Stimulated activated CD4-positive, alpha-beta T cell treated with anti-CD3 and anti-CD28 coated beads, Interleukin-12 subunit alpha, Interleukin-12 subunit beta, amount 100 ng/mL, for 4 hours (primary cell): Measurements from ENCODE around the gene UPK3B.
"Not testable (repeated sequence)": the region's sequence is repeated elsewhere in the genome, so short reads cannot be mapped to it uniquely, and the experiment has no call there.

Experiments
- DNase-seq: peaks from one replicate; pipeline ENCODE4 v3.0.0-alpha.2; 2020

The UPK3B gene

GRCh38 chr7:76509931-76510877, at the start of gene UPK3B:
UPK3B (plus strand) TSS chr7:76510552; CDS start chr7:76510653, 101 bp downstream.
- DNase-seq, result no peak

DNA sequence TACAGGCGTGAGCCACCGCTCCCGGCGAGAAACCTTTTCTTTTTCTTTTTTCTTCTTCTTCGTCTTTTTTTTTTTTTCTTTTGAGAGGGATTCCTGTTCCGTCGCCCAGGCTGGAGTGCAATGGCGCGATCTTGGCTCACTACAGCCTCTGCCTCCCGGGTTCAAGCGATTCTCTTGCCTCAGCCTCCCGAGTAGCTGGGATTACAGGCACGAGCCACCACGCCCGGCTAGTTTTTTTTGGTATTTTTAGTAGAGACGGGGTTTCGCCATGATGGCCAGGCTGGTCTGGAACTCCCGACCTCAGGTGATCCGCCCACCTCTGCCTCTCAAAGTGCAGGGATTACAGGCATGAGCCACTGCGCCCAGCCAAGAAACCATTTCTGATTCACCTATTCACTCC, 49.6 kb upstream of the UPK3B start:
- DNase-seq, result not testable (repeated sequence)

DNA sequence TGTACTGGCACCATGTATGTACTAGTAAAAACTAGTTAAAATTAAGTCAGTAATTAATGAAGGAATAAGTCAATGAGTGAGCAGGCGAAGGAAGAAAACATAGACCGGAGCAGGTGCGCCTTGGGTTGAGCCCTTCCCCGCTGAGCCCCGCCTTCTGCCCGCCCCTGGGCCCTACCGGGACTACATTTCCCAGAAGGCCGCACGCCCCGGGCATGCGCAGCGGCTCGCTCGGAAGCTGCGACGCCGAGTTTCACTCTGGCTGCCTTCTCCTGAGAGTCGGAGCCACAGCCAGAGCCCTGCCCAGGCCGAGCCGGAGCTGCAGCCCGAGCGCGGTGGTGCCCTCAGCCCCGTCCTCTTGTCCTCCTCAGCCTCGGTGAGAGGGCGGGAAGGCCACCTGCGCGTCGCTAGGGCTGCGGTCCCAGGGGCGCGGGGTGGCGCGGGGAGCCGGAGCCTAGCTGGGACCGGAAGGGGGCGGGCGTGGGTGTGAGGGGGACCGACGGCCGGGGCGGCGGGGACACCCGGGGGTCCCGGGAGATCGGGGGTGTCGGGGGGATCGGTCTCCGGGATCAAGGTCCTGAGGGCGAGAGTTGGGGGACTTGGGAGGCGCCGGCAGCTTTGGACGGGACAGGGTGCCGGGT, 48.8 kb upstream of the UPK3B start, which contains the start of gene DTX2:
TSS of gene DTX2 (plus strand) at position 246 of the 638 bp plus-strand sequence. CDS start 18,801 bp downstream, outside the sequence.
- DNase-seq, result peak; percentile 28

DNA sequence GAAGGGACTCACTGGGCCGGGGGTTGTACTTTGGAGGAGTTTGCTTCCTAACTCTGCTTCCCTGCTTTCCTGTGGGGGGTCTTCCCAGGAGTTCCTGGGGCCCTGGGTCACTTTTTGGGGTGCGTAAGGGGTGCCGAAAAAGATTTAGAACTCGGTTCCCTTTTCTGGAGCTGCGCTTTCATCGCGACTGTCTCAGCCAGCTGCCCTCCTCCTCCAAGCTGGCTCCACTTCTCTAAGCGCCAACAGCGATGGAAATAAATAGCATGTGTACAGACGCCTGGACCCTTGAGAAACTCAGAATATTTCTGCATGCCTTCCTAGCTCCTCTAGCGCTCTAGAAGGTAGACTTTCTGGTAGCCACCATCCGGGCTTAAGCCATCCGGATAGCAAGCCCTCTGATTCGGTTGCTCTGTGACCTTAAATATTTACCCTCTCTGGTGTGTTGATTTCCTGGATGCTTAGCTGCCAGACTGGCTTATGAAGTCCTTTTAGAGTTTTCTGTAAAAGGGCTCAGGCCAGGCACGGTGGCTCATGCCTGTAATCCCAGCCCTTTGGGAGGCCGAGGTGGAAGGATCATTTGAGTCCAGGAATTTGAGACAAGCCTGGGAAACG, 48.0 kb upstream of the UPK3B start:
- DNase-seq, result not testable (repeated sequence)

DNA sequence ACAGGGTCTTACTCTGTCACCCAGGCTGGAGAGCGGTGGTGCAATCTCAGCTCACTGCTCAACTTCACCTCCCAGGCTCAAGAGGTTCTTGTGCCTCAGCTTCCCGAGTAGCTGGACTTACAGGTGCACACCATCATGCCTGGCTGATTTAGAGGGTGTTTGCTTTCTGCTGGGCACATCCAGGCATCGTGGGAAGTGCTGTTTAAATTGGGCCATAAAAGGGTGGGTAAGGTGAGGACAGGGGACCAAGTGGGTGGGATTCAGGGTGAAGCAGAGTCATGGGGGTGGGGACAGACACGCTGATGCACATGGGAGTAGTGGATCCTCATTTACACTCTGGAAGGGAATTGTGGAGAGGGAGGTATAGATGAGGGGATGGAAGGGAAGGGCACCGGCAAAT, 45.4 kb upstream of the UPK3B start:
- DNase-seq, result not testable (repeated sequence)

DNA sequence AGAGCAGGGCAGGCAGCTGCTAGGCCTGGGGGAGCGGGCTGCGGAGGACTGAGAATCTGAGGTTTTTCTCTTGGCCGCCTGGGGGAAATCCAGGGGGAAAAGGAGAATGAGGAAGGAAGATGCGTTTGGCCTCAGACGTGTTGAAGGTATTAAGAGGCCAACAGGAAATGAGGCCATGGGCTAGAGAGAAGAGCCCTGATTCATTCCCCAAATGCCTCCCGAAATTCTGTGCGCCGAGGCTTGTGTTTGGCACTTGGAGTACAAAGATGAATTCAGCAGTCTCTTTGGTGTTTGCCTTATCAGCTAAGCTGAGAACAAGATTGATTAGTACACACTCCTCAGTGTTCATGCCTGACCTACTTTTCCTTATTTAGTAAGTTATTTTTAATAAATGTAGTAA, 44.4 kb upstream of the UPK3B start:
- not testable (repeated sequence) for DNase-seq

DNA sequence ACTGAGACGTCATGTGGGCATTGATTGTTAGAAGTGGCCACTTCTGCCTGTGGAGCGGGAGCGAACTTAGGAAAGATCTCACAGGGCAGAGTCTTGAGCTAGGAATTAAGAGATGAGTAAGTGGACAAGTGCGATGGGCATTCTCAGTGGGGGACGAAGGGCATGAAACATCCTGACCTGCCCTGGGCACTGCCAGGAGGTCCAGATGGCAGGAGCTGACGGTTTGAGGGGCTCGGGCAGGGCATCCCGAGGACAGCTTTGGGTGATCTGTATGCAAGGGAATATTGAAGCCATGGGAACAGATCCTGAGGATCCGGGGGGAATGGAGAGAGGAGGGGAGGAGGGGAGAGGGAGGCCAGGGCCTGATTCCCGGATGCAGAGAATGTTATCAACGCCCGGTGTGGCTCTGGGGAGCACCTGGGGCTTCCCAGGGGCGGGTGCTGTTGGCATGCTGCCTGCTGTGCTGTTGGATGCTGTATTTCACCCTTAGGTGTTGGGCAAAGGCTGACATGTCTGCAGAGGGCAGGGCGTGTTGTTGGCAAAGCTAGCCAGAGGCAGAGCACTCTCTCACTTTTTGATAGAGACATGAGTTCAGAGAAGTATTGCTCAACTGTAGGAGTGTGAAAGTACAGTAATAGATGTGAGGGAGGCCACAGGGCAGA, 42.5 kb upstream of the UPK3B start:
- not testable (repeated sequence) for DNase-seq

GRCh38 chr7:76471556-76472221, 38.7 kb upstream of the UPK3B start:
- not testable (repeated sequence) for DNase-seq

DNA sequence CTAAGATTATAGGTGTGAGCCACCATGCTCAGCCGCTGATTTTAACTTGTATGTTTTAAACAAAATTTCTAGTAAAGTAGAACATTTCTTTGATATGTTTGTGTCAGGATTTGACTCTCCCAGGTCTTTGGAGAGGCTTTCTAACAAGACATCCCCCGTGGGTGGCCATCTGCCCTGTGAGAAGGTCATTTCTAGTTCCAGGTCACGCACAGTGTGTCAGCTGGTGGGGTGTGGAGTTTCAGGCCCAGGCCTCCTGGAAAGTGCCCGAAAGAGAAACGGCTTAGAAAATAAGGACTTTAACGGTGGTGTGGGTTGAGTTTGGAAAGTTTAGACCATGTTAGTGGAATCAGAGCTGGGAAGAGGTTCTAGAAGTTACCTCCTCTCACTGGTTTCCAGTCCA, 37.3 kb upstream of the UPK3B start:
- not testable (repeated sequence) for DNase-seq

DNA sequence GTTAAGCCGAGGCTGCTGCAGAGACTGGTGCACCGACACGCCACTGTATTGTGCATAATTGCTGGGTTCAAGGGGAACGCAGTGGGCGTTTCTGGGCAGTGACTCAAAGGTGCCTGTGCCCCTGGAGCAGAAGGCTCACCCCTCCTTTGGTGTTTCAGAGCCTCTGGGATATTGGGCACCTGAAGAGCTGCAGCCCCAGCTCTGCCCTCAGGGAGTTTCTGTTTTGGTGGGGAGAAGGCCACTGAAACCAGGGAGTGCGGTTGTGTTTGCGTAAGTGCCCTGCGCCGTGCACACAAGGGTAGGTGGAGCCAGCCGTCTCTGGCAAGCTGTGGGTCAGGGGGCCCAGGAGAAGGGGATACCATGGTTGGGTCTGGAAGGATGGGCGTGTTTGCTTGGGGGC, 34.1 kb upstream of the UPK3B start:
- DNase-seq, result not testable (repeated sequence)

DNA sequence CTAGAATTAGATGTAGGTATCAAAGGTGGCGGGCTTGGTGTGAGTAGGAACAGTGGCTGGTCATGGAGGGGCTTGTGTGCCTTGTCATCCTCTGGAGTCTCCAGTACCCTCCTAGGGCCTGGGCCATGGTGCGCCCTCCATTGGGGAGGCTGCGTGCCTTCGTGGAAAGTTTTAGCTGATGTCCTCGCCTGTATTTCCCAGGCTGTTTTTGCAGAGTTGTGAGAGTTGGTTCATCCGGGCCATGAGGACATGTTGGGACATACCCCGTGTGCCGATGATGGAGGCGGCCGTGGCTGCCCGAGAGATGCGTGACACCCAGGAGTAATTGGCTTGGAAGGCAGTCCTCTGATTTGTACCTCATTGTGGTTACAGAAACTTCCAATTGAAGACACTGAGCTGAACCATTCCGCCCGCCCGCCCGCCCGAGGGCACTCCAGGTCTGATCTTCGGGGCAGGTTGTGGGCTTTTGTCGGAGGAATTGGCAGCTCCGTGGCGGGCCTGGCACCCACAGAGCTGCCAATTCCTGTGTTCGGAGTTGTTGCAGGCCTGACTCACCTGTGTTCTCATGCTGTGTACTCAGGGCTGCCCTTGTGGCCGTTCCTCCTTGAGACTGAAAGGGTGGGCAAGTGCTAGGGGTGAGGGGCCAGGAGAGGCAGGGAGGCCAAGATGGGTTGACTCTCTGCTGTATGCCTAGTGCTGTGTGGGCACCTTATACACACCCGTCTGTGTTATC, 33.4 kb upstream of the UPK3B start:
- DNase-seq, result not testable (repeated sequence)

DNA sequence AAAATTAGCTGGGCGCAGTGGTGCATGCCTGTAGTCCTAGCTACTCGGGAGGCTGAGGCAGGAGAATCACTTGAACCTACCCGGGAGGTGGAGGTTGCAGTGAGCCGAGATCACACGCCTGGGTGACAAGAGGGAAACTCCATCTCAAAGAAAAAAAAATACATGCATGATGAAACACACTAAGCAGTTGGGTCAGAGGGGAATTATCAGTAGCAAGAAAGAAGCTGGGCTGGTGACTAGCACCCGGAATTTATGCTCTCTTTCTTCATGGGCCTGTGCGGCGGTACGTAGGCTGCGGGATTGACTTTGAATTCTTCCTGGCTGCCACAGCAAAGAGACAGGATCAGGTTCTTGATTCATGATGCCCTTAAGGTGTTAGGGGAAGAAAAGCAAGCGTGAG, 30.7 kb upstream of the UPK3B start:
- not testable (repeated sequence) for DNase-seq

DNA sequence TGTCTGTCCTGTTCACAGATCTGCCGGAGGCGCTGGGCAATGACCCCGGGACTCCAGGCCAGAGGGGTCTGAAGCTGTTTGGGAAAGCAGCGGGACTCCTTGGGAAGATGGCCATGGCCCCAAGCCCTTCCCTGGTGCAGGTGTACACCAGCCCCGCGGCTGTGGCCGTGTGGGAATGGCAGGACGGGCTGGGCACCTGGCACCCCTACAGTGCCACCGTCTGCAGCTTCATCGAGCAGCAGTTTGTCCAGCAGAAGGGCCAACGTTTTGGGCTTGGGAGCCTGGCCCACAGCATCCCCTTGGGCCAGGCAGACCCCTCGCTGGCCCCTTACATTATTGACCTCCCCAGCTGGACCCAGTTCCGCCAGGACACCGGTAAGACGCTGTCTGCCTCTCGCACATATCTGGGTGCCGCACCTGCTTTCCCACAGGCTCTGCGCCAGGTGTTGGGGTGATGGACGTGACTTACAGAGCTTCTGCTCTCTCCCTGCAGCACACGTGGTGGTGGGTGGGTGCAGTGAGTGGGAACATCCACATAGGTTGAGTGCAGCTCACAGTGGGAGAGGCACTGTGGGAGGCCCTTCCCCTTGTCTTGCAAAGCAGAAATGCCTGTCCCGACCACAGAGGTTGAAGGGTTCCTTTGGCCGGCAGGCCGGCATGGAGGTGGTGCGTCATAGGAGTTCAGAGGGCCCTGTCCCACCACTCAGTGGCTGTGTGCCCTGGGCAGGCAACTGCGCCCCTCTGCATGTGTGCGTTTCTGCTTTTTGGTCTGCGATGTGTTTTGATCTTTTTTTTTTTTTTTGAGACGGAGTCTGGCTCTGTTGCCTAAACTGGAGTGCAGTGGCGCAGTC, 29.7 kb upstream of the UPK3B start:
- not testable (repeated sequence) for DNase-seq

- not testable (repeated sequence) for DNase-seq
These were observed 27.7 kb upstream of the UPK3B start for GRCh38 chr7:76482660-76483059.

DNA sequence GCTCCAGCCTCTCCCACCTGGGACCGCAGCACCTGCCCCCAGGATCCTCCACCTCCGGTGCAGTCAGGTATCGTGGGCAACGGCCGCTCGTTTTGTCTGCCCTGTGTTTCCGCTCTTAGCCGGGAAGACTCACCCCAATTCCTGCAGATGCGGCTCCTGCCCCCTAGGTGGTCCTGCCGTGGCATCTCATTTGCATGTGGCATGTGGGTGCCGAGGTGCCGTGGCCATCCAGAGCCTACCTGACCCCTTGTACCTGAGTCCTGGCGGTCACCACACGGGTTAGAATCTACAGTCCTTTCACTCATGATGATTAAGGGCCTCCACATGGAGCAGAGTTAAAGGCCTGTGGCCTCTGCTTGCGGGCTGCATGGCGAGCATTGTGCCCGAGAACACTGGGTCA, 27.3 kb upstream of the UPK3B start:
- not testable (repeated sequence) for DNase-seq

- not testable (repeated sequence) for DNase-seq
These were observed 25.9 kb upstream of the UPK3B start for GRCh38 chr7:76484456-76484855.

DNA sequence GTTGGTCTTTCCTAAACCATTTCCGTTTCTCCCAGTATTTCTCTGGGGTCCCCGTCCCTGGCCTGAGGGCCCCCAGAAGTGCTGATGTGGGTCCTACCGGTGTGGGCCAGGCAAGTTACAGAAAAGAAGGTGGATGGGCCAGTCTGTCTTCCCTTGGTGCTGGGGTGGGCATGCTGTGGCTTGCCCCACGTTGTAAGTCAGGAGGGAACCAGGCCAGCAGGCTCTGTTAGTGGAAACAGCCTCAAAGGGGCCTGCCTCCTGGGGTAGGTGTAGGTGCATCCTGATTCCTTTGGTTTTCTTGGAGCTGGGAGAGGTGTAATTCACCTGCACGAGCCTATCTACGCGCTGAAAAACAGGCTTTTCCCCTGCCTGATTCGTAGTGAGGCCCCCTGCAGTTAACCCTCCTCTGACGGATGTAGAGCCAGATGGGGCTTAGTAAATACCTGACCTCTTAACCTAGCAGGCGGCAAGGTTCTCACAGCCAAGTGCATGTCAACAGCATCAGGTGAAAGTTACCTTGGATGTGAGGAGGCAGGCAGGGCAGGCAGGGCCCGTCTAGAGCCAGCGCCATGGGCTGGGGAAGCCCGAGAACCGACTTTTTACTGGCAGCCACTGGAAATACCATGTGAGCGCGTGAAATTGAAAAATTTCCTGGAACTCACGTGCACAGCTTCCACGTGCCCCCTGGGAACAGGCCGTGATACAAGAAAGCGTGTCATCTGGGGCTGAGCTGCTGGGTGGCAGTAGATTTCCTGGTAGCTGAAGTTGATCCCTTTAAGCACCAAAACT, 24.3 kb upstream of the UPK3B start:
- not testable (repeated sequence) for DNase-seq

- not testable (repeated sequence) for DNase-seq
These were observed 23.7 kb upstream of the UPK3B start for GRCh38 chr7:76486618-76487017.

DNA sequence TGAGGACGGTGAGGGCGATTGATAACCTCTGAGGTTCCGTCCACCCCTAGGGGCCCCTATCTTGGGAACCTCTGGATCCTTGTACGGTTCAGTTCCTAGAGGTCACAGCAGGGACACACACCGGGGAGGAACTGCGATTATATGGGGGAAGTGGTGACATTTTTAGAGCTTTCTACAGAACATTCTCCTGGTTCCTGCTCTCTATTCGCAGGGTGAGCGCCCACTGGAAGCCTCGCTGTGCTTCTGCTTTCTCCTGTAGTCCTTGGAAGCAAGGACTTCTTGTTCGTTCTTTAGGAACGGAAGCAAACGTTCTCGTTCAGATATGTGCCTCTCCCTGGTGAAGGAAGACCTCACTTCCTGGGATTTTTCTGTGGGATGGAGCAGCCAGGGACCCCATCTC, 22.4 kb upstream of the UPK3B start:
- DNase-seq, result not testable (repeated sequence)

- DNase-seq, result not testable (repeated sequence)
These were observed 18.2 kb upstream of the UPK3B start for GRCh38 chr7:76492139-76492538.
